GM18502 (cell line): ENCODE measurements around the gene ZNF554.

Source experiments
- ATAC-seq: cut with Tn5 transposase; IDR thresholded peaks from one replicate; pipeline ENCODE4 v1.9.1; 2021; ENCODE audit warnings: mild to moderate bottlenecking; ENCODE audit not compliant: unreplicated experiment, poor library complexity

ZNF554 gene

DNA sequence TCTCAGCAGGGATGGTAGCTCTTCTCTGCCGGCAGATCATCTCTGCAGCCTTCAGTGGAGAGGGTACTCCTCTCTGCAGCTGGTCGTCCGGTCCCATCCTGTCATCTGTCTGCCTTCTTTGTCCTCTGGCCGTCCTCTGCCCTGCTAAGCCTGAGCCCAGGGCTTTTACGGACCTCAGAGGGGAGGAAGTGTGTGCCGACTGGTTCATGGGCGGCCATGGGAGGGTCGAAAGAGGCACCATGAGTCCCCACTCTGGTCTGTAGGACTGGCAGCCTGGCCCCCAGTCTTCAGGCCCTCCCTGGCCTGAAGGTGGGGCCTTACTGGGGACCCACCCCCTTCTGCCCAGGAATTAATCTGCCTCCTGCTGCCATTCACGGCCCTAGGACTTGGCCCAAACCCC lies 4.0 kb downstream of the ZNF554 start:
- ATAC-seq: no peak

- no peak for ATAC-seq
Observed at GRCh38 chr19:2824129-2824528, 4.5 kb downstream of the ZNF554 start.

- ATAC-seq: no peak
Observed at GRCh38 chr19:2827022-2827421, 7.4 kb downstream of the ZNF554 start.

DNA sequence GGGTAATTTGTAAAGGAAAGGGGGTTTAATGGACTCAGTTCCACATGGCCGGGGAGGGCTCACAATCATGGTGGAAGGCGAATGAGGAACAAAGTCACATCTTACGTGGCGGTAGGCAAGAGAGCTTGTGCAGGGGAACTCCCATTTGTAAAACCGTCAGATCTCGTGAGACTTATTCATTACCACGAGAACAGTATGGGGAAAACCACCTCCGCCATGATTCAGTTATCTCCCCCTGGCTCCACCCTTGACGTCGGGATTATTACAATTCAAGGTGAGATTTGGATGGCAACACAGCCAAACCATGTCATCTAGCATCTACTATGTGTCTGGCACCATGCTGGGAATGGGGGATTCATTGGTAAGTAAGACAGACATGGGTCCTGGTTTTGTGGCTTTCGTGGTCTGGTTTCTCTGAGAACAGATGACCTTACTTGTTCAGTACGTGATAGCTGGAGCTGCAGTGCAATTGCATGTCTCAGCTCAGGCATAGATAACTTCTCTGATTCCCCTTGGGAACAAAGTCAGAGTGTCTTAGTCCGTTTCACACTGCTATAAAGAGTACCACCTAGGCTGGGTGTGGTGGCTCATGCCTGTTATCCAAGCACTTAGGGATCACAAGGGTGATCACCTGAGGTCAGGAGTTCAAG lies 8.3 kb downstream of the ZNF554 start:
- no peak for ATAC-seq

DNA sequence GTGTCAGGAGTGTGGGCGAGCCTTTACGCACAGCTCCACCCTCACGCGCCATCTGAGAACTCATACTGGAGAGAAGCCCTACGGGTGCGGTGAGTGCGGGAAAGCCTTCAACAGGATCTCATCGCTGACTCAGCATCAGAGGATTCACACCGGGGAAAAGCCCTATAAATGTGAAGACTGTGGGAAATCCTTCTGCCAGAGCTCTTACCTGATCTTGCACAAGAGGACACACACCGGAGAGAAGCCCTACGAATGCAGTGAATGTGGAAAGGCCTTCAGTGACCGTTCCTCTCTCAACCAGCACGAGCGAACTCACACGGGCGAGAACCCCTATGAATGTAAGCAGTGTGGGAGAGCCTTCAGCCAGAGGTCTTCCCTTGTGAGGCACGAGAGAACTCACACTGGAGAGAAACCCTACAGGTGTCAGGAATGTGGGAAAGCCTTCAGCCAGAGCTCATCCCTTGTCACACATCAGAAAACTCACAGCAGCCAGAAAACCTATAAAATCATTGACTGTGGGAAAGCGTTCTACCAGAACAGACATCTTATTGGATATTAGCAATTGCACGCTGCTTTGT lies 14.7 kb downstream of the ZNF554 start:
- no peak for ATAC-seq

DNA sequence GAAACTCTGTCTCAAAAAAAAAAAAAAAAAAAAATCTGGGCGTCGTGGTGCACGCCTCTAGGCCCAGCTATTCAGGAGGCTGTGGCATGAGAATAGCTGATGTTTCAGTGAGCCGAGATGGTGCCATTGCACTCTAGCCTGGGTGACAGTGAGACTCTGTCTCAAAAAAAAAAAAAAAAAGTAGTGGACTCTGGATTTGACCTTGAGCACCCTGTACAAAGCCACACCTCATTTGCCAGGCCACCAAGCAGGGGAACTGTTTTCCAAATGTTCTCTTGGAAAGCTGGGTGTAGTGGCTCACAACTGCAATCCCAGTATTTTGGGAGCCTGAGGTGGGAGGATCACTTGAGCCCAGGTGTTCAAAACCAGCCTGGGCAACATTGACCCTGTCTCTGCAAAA lies 17.8 kb downstream of the ZNF554 start:
- no peak for ATAC-seq

DNA sequence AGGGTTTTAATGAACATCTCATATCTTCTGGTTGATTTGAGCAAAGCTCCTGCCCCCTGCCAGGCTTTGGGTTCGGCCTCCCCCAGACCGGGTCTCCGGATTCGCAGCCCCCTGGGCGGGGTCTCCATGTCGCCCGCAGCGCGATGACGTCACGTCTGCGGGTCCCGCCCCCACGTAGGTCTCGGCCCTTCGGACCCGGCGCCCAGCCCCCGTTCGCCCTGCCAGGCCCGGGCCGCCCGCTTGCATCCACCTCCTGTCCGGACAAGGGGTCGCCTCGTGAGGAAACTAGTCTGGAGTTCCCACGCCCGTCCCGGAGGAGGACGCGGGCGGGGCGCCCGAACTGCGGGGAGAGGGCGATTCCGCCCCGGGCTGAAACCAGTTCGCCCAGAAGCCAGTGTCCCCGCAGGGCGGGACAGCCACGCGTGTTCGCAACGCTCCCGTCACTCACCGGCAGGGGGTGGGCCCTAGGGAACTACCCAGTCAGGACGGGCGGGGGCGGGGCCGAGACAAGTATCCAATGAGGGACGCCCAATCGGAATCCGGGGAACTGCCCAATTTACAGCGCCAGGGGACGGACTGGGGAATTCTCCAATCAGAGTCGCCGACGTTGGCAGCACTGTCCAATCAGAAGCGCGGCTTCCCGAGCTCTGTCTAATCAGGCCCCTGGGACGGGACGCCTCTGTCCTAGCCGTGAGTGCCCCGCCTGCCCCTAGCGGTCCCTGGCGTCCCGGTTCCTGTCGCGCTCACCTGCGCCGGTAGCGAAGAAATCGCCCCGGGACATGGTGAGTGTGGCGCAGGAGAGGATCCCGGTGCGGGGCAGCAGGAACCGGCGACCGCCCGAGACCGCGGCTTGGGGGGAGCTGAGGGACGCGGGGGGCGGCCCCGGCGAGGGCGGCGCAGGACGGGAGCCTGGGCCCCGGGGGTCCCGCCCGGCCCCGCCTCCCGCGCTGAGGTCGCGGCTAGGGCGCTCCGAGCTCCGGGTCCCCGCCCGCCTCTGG lies 21.4 kb downstream of the ZNF554 start, which contains the start of gene ZNF555:
Gene ZNF555 (plus strand): TSS at position 682 of the 998 bp plus-strand sequence. CDS start 98 bp downstream, at position 780.
- peak; percentile 94 for ATAC-seq

GRCh38 chr19:2841855-2842574 lies 22.3 kb downstream of the ZNF554 start:
- peak; percentile 27 for ATAC-seq

DNA sequence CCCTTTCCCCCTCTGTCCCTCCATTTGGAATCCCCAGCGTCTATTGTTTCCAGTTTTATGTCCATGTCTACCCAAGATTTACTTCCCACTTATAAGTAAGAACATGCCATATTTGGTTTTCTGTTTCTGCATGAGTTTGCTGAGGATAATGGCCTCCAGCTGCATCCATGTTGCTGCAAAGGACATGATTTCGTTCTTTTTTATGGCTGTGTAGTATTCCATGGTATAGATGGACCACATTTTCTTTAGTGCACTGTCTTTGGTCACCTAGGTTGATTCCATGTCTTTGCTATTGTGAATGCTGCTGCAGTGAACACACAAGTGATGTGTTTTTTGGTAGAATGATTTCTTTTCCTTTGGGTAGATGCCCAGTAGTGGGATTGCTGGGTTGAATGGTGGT lies 25.4 kb downstream of the ZNF554 start:
- no peak for ATAC-seq

DNA sequence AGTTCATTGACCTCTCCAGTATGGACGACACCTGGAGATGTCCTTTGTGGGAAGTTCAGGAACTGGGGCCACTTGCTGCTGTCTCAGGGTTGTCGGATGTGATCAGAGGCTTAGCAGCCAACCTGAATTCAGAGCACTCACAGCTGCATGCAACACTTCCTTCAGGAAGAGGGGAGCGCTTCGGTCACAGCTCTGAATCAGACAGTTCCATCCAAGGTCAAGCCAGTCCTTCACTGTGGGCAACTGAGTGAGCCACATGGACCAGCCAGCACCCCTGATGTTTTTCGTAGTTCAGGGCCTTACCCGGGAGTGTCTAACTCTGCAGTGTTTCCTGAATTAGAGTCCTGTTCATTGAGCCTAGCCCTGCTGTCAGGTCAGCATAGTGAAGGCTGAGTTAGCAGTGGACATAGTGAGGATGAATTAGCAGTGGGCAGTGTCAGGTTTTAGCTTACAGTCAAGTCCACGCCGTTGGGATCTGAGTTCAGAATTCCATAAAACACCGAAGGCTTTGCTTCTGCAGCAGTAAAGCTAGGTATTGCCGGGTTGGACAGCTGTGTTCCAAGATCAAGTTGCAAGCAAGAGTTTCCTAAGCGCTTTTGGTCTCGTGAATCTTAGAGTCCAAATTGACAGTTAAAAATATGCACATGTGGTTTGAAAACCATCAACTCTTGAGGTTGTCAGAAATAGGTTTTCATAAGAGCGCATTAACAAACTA lies 26.7 kb downstream of the ZNF554 start:
- ATAC-seq: no peak

DNA sequence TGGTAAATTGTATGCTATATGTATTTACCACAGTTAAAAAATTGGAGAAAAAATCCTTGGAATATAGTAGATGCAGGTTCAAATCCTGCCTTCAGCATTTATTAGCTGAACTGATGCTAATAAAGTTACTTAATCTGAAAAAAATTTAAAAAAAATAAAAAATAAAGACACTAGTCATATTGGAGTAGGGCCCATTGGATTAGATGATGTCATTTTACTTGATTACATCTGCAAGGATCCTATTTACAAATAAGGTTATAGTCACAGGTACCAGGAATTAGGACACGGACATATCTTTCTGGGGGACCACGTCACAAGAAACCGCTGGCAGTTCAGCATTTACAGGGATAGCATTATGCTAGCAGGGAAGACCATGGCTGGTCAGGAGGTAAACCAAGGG lies 27.8 kb downstream of the ZNF554 start:
- ATAC-seq: no peak

- ATAC-seq: no peak
Observed at GRCh38 chr19:2848616-2849015, 28.9 kb downstream of the ZNF554 start.

GRCh38 chr19:2850256-2850925 lies 30.7 kb downstream of the ZNF554 start:
- no peak for ATAC-seq

DNA sequence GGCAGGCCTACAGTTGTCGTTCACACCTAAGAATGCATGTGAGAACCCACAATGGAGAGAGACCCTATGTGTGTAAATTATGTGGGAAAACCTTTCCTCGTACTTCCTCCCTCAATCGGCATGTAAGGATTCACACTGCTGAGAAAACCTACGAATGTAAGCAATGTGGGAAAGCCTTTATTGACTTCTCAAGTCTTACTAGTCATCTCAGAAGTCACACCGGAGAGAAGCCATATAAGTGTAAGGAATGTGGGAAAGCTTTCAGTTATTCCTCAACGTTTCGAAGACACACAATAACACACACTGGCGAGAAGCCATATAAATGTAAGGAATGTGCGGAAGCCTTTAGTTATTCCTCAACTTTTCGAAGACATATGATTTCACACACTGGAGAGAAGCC lies 32.9 kb downstream of the ZNF554 start:
- ATAC-seq: no peak

GRCh38 chr19:2853015-2853606 lies 33.4 kb downstream of the ZNF554 start:
- ATAC-seq: no peak

DNA sequence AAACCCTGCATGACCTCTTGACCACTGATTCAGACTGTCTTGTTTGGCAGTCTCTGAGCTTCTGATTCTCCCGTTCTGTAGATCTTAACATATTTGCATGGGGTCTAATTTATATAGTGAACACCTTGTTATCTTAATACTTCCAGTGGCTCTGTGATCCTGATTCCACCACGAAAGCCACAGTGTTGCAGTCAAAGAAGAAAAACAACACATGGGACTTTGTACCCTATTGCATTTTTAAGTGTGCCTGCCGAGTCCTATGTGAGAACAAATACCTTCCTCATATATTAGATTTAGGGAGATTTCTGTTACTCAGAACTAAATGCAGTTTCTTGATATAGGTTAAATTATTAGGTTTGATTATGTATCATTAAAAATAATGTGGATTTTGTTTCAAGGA lies 35.2 kb downstream of the ZNF554 start:
- ATAC-seq: no peak

DNA sequence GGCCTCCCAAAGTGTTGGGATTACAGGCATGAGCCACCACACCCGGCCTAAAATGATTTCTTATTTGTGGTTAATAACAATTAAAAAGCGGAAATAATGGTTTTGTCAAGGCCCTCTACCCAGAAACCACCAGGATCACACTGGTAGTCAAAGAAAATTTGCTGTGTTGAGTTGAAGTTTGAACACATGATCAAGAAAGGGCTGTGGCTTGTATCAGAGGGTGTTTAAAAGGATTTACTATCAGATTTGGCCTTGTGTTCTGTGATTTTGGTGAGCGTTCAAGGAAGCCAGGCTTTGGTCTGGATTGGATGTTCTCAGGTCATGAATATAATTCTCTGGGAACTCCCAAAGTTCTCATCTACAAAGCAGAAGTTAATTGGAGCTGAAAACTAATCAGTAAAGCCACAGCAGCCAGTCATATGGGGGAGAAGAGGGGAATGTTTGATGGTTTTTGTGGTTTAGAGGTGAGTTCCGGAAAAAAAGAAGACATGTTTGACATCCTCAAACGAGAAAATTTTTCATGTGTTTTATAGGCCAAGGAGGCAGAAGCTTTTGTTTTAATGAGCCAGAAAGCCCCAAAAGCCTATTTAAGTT lies 36.9 kb downstream of the ZNF554 start:
- ATAC-seq: no peak

- ATAC-seq: no peak
Observed at GRCh38 chr19:2858864-2859263, 39.2 kb downstream of the ZNF554 start.

DNA sequence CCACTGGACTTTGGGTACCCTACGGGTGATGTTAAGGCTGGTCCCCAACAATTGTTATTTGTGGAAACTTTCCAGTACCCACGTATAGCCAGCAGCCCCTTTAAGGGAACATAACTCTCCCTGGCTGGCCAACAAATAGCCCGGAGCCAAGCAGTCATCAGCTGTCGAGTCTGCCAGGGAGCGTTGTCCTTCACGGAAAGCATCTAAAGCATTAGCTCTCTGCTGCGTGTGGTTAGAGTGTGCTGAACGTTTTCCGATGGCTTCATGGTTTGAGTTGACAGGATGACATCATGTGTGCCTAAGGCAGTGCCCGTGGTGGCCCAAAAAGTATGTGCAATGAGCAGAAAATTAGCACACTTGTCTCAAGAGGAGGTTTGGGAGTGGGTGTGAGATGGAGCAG lies 44.1 kb downstream of the ZNF554 start:
- no peak for ATAC-seq
